GM19025 (cell line): ENCODE data around the gene ASPHD2.

Experiments used
- ATAC-seq: cut with Tn5 transposase; IDR thresholded peaks from one replicate; pipeline ENCODE4 v1.9.1; 2021; ENCODE audit warnings: mild to moderate bottlenecking, low read depth, moderate library complexity; ENCODE audit not compliant: unreplicated experiment

Gene ASPHD2

GRCh38 chr22:26492220-26492619 is 63.2 kb downstream of the ASPHD2 start:
- no peak for ATAC-seq

DNA sequence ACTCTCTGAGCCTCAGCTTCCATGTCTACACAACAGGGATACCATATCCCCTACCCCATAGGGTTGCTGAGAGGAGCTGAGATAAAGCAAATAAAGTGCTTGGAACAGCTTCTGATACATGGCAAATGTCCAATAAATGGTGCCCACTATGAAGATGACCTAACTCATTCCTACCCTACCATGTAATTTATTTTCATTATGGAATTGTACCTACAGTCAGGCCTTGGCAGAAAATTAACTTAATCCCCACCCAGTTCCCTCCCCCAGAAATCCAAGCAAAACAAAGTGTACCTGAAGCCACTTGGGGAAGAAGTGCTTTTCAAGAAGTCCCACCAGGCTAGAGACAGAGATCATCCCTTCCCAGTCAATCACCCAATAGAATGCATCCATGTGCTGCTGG is 65.4 kb downstream of the ASPHD2 start:
- no peak for ATAC-seq
